SK-N-SH treated with all-trans-retinoic acid at 6 μM for 48 hours (cell line): ENCODE results near the gene ATP6V0E1.

Source experiments
- ATAC-seq: fragments of 200-7000 bp; cut with Tn5 transposase; 3 replicates; pipeline ENCODE4 v1.9.1; 2020; ENCODE audit warnings: mild to moderate bottlenecking, moderate library complexity
- BACH2 ChIP-seq: fragments of 250-450 bp; sonication (Bioruptor Pico); IDR thresholded peaks from 2 replicates; pipeline ENCODE4 v1.9.0; 2021; ENCODE audit warnings: mild to moderate bottlenecking, borderline replicate concordance
- CREB5 ChIP-seq: fragments of 250-450 bp; sonication (Bioruptor Pico); IDR thresholded peaks from 2 replicates; pipeline ENCODE4 v1.5.1; 2020; ENCODE audit warnings: low read depth, mild to moderate bottlenecking, moderate library complexity
- CSDC2 ChIP-seq: fragments of 250-450 bp; sonication (Bioruptor Pico); IDR thresholded peaks from 2 replicates; pipeline ENCODE4 v1.5.0; 2020; ENCODE audit warnings: mild to moderate bottlenecking, moderate library complexity
- ESRRG ChIP-seq: fragments of 250-450 bp; sonication (Bioruptor Pico); IDR thresholded peaks from 2 replicates; pipeline ENCODE4 v1.6.1; 2021; ENCODE audit warnings: mild to moderate bottlenecking
- GLIS3 ChIP-seq: fragments of 250-450 bp; sonication (Bioruptor Pico); IDR thresholded peaks from 2 replicates; pipeline ENCODE4 v1.5.0; 2020; ENCODE audit warnings: mild to moderate bottlenecking, moderate library complexity
- ISL1 ChIP-seq: fragments of 250-450 bp; sonication (Bioruptor Pico); IDR thresholded peaks from 2 replicates; pipeline ENCODE4 v2.1.2; 2022; ENCODE audit warnings: mild to moderate bottlenecking, moderate library complexity
- OSR1 ChIP-seq: fragments of 250-450 bp; sonication (Bioruptor Pico); IDR thresholded peaks from 2 replicates; pipeline ENCODE4 v1.8.0; 2022; ENCODE audit warnings: moderate library complexity, mild to moderate bottlenecking, inconsistent platforms
- PPARA ChIP-seq: fragments of 250-450 bp; sonication (Bioruptor Pico); IDR thresholded peaks from 2 replicates; pipeline ENCODE4 v1.5.0; 2020; ENCODE audit warnings: mild to moderate bottlenecking, borderline replicate concordance
- RARB ChIP-seq: fragments of 250-450 bp; sonication (Bioruptor Pico); IDR thresholded peaks from 2 replicates; pipeline ENCODE4 v1.8.0; 2021; ENCODE audit warnings: mild to moderate bottlenecking, moderate library complexity
- SNAI2 ChIP-seq: fragments of 250-450 bp; sonication (Bioruptor Pico); IDR thresholded peaks from 2 replicates; pipeline ENCODE4 v1.5.0; 2020; ENCODE audit warnings: mild to moderate bottlenecking, moderate library complexity
- TCF4 ChIP-seq: fragments of 250-450 bp; sonication (Bioruptor Pico); IDR thresholded peaks from 2 replicates; pipeline ENCODE4 v1.8.0; 2021; ENCODE audit warnings: mild to moderate bottlenecking, moderate library complexity, borderline replicate concordance
- TOX ChIP-seq: fragments of 250-450 bp; sonication (Bioruptor Pico); IDR thresholded peaks from 2 replicates; pipeline ENCODE4 v1.8.0; 2021; ENCODE audit warnings: mild to moderate bottlenecking, moderate library complexity, borderline replicate concordance
- ZC3H10 ChIP-seq: fragments of 250-450 bp; sonication (Bioruptor Pico); IDR thresholded peaks from 2 replicates; pipeline ENCODE4 v1.5.1; 2021; ENCODE audit warnings: mild to moderate bottlenecking, moderate library complexity
- ZFP3 ChIP-seq: fragments of 250-450 bp; sonication (Bioruptor Pico); IDR thresholded peaks from 2 replicates; pipeline ENCODE4 v1.5.0; 2020; ENCODE audit warnings: mild to moderate bottlenecking, moderate library complexity
- ZNF565 ChIP-seq: fragments of 450-650 bp; formaldehyde crosslinking; conservative IDR thresholded peaks from 2 replicates; pipeline ENCODE4 v1.5.0; 2020; ENCODE audit warnings: low read depth, mild to moderate bottlenecking, moderate library complexity
- ZNF70 ChIP-seq: fragments of 450-650 bp; formaldehyde crosslinking; IDR thresholded peaks from 2 replicates; pipeline ENCODE4 v1.5.0; 2020; ENCODE audit warnings: mild to moderate bottlenecking, moderate library complexity
- ZNF8 ChIP-seq: fragments of 450-650 bp; formaldehyde crosslinking; IDR thresholded peaks from 2 replicates; pipeline ENCODE4 v1.5.0; 2020; ENCODE audit warnings: mild to moderate bottlenecking, moderate library complexity
- TF ChIP-seq, protein P1 (sequence below): fragments of 250-450 bp; sonication (Bioruptor Pico); IDR thresholded peaks from 2 replicates; pipeline ENCODE4 v1.5.0; 2020; ENCODE audit warnings: mild to moderate bottlenecking, moderate library complexity
- TF ChIP-seq, protein P2 (sequence below): fragments of 250-450 bp; sonication (Bioruptor Pico); IDR thresholded peaks from 2 replicates; pipeline ENCODE4 v1.5.1; 2021; ENCODE audit warnings: mild to moderate bottlenecking, moderate library complexity
- TF ChIP-seq, protein P3 (sequence below): fragments of 250-450 bp; sonication (Bioruptor Pico); IDR thresholded peaks from 2 replicates; pipeline ENCODE4 v1.8.0; 2021; ENCODE audit warnings: low read depth, mild to moderate bottlenecking, moderate library complexity, borderline replicate concordance
- TF ChIP-seq, protein P4 (sequence below): fragments of 250-450 bp; sonication (Bioruptor Pico); IDR thresholded peaks from 2 replicates; pipeline ENCODE4 v1.8.0; 2020; ENCODE audit warnings: mild to moderate bottlenecking, moderate library complexity, borderline replicate concordance

Gene ATP6V0E1

GRCh38 chr5:172941067-172941516 lies 42.5 kb upstream of the ATP6V0E1 start:
- no peak for ATAC-seq
- TF ChIP-seq ZC3H10 (CRISPR knock-in tag) (no peak), ZNF565 (CRISPR knock-in tag) (no peak), TCF4 (CRISPR knock-in tag) (no peak), ZNF8 (no peak), GLIS3 (CRISPR knock-in tag) (no peak), CREB5 (CRISPR knock-in tag) (no peak), ZFP3 (CRISPR knock-in tag) (no peak), TOX (CRISPR knock-in tag) (no peak), BACH2 (CRISPR knock-in tag) (no peak)
- TF ChIP-seq, protein P1, sequence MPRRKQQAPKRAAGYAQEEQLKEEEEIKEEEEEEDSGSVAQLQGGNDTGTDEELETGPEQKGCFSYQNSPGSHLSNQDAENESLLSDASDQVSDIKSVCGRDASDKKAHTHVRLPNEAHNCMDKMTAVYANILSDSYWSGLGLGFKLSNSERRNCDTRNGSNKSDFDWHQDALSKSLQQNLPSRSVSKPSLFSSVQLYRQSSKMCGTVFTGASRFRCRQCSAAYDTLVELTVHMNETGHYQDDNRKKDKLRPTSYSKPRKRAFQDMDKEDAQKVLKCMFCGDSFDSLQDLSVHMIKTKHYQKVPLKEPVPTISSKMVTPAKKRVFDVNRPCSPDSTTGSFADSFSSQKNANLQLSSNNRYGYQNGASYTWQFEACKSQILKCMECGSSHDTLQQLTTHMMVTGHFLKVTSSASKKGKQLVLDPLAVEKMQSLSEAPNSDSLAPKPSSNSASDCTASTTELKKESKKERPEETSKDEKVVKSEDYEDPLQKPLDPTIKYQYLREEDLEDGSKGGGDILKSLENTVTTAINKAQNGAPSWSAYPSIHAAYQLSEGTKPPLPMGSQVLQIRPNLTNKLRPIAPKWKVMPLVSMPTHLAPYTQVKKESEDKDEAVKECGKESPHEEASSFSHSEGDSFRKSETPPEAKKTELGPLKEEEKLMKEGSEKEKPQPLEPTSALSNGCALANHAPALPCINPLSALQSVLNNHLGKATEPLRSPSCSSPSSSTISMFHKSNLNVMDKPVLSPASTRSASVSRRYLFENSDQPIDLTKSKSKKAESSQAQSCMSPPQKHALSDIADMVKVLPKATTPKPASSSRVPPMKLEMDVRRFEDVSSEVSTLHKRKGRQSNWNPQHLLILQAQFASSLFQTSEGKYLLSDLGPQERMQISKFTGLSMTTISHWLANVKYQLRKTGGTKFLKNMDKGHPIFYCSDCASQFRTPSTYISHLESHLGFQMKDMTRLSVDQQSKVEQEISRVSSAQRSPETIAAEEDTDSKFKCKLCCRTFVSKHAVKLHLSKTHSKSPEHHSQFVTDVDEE (CRISPR knock-in tag) = no peak
- TF ChIP-seq, protein P2, sequence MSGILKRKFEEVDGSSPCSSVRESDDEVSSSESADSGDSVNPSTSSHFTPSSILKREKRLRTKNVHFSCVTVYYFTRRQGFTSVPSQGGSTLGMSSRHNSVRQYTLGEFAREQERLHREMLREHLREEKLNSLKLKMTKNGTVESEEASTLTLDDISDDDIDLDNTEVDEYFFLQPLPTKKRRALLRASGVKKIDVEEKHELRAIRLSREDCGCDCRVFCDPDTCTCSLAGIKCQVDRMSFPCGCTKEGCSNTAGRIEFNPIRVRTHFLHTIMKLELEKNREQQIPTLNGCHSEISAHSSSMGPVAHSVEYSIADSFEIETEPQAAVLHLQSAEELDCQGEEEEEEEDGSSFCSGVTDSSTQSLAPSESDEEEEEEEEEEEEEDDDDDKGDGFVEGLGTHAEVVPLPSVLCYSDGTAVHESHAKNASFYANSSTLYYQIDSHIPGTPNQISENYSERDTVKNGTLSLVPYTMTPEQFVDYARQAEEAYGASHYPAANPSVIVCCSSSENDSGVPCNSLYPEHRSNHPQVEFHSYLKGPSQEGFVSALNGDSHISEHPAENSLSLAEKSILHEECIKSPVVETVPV (CRISPR knock-in tag) = no peak

GRCh38 chr5:172942556-172942955 lies 41.0 kb upstream of the ATP6V0E1 start:
- TF ChIP-seq ZFP3 (CRISPR knock-in tag) (no peak), ZC3H10 (CRISPR knock-in tag) (no peak), TOX (CRISPR knock-in tag) (no peak), ZNF70 (CRISPR knock-in tag) (no peak), TCF4 (CRISPR knock-in tag) (no peak), SNAI2 (CRISPR knock-in tag) (no peak), BACH2 (CRISPR knock-in tag) (no peak), ZNF8 (no peak), ISL1 (CRISPR knock-in tag) (no peak), RARB (no peak), PPARA (no peak), CREB5 (CRISPR knock-in tag) (no peak), OSR1 (CRISPR knock-in tag) (no peak), ZNF565 (CRISPR knock-in tag) (no peak), ESRRG (no peak), CSDC2 (no peak)
- TF ChIP-seq, protein P3, sequence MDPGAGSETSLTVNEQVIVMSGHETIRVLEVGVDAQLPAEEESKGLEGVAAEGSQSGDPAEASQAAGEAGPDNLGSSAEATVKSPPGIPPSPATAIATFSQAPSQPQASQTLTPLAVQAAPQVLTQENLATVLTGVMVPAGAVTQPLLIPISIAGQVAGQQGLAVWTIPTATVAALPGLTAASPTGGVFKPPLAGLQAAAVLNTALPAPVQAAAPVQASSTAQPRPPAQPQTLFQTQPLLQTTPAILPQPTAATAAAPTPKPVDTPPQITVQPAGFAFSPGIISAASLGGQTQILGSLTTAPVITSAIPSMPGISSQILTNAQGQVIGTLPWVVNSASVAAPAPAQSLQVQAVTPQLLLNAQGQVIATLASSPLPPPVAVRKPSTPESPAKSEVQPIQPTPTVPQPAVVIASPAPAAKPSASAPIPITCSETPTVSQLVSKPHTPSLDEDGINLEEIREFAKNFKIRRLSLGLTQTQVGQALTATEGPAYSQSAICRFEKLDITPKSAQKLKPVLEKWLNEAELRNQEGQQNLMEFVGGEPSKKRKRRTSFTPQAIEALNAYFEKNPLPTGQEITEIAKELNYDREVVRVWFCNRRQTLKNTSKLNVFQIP (CRISPR knock-in tag) = no peak
- TF ChIP-seq, protein P1 (CRISPR knock-in tag) = no peak
- TF ChIP-seq, protein P2 (CRISPR knock-in tag) = no peak
- TF ChIP-seq, protein P4, sequence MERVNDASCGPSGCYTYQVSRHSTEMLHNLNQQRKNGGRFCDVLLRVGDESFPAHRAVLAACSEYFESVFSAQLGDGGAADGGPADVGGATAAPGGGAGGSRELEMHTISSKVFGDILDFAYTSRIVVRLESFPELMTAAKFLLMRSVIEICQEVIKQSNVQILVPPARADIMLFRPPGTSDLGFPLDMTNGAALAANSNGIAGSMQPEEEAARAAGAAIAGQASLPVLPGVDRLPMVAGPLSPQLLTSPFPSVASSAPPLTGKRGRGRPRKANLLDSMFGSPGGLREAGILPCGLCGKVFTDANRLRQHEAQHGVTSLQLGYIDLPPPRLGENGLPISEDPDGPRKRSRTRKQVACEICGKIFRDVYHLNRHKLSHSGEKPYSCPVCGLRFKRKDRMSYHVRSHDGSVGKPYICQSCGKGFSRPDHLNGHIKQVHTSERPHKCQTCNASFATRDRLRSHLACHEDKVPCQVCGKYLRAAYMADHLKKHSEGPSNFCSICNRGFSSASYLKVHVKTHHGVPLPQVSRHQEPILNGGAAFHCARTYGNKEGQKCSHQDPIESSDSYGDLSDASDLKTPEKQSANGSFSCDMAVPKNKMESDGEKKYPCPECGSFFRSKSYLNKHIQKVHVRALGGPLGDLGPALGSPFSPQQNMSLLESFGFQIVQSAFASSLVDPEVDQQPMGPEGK (CRISPR knock-in tag) = no peak
- no peak for ATAC-seq
